Measurements from ENCODE around the gene PPP1R12B.

GRCh38 chr1:202575918-202576653, 227.6 kb downstream of the PPP1R12B start:
- TF ChIP-seq CTCF (IDR thresholded peaks at IDR 0.05; ENCODE audit: poor library complexity) (no peak), EZH2phosphoT487 (IDR thresholded peaks at IDR 0.05; ENCODE audit: low read depth, severe bottlenecking, unreplicated experiment) (no peak), EZH2 (IDR thresholded peaks at IDR 0.05; ENCODE audit: borderline replicate concordance) (no peak)
